Measurements from ENCODE around the gene COMMD1. TPM values are rescaled to one million over a fixed set of nuclear protein-coding genes. Genes with fewer than 3 reads are reported as not detected.
A peak's percentile ranks its signal among the peaks of the same experiment; 100 is the strongest.

The COMMD1 gene
- total RNA-seq, 2 experiments from 2014 or later, result 11.5 to 13.2 TPM

- no peak overlapping the region for H3K4me3 ChIP-seq (ENCODE audit: low read length)
- Mint-ChIP-seq H3K27me3 (no peaks in the 10 kb centered on the region), H3K9me3 (no peaks in the 10 kb centered on the region), H3K27ac (no peak overlapping the region), H3K4me1 (ENCODE audit: low read depth) (peaks cover 20% of the 10 kb centered on the region), H3K4me3 (no peak overlapping the region), H3K36me3 (ENCODE audit: low read depth) (no peaks in the 10 kb centered on the region)
- DNase-seq, result no peak
- H3K4me1 ChIP-seq (ENCODE audit: insufficient read depth, low read length), result no peaks in the 10 kb centered on the region
- intact Hi-C loops (cut with DNase I, micrococcal nuclease), result no loop called here
- no peaks in the 10 kb centered on the region for H3K9me3 ChIP-seq (ENCODE audit: control insufficient read depth in 1 of 2, insufficient read depth in 1 of 2, low read length in 2 of 2)
- no peak for ATAC-seq (ENCODE audit: poor library complexity)
- no peak for TF ChIP-seq CTCF (IDR thresholded peaks at IDR 0.05)
- H3K27me3 ChIP-seq (ENCODE audit: control insufficient read depth in 1 of 2, insufficient read depth in 2 of 2, low read length in 2 of 2), result no peaks in the 10 kb centered on the region
- no peaks in the 10 kb centered on the region for H3K36me3 ChIP-seq (ENCODE audit: insufficient read depth, low read length)
- POLR2A ChIA-PET, result no interaction called here
- H3K27ac ChIP-seq (ENCODE audit: low read depth in 1 of 2, low read length in 2 of 2), result no peak overlapping the region
- CTCF ChIA-PET, result no interaction called here
Observed at GRCh38 chr2:62036229-62036628, 130.8 kb downstream of the COMMD1 start.

- Histone ChIP-seq H3K4me1 (ENCODE audit: insufficient read depth, low read length) (no peaks in the 10 kb centered on the region), H3K9me3 (ENCODE audit: control insufficient read depth in 1 of 2, insufficient read depth in 1 of 2, low read length in 2 of 2) (peaks cover 0 to 2% of the 10 kb centered on the region in 2 experiments), H3K4me3 (ENCODE audit: low read length) (no peak overlapping the region), H3K27me3 (ENCODE audit: control insufficient read depth in 1 of 2, insufficient read depth in 2 of 2, low read length in 2 of 2) (no peaks in the 10 kb centered on the region), H3K27ac (ENCODE audit: low read depth in 1 of 2, low read length in 2 of 2) (no peak overlapping the region), H3K36me3 (ENCODE audit: insufficient read depth, low read length) (no peaks in the 10 kb centered on the region)
- CTCF ChIA-PET, result no interaction called here
- POLR2A ChIA-PET, result no interaction called here
- no peak for DNase-seq
- no peak overlapping the region for H3K4me3 Mint-ChIP-seq
- no peak for TF ChIP-seq CTCF (IDR thresholded peaks at IDR 0.05)
- no peaks in the 10 kb centered on the region for H3K36me3 Mint-ChIP-seq (ENCODE audit: low read depth)
- ATAC-seq (ENCODE audit: poor library complexity), result no peak
- H3K27ac Mint-ChIP-seq, result no peak overlapping the region
- H3K27me3 Mint-ChIP-seq, result no peaks in the 10 kb centered on the region
- intact Hi-C loops (cut with DNase I, micrococcal nuclease), result no loop called here
- no peaks in the 10 kb centered on the region for H3K9me3 Mint-ChIP-seq
- H3K4me1 Mint-ChIP-seq (ENCODE audit: low read depth), result peaks cover 20% of the 10 kb centered on the region
Observed at GRCh38 chr2:62036761-62037250, 131.3 kb downstream of the COMMD1 start.

GRCh38 chr2:62038975-62039771 is 133.7 kb downstream of the COMMD1 start:
- H3K27me3 ChIP-seq (ENCODE audit: control insufficient read depth in 1 of 2, insufficient read depth in 2 of 2, low read length in 2 of 2), result no peaks in the 10 kb centered on the region
- H3K9me3 Mint-ChIP-seq, result no peaks in the 10 kb centered on the region
- ChIA-PET POLR2A (interaction anchor here (1.1 kb wide), 1 partner anchor 16 kb away, joined by 3 read pairs; no protein-coding TSS in a partner anchor), CTCF (no interaction called here)
- no peaks in the 10 kb centered on the region for H3K36me3 ChIP-seq (ENCODE audit: insufficient read depth, low read length)
- DNase-seq (peak in 4 of 14 experiments; percentile 3 to 43 (median 34)), ATAC-seq (ENCODE audit: poor library complexity) (no peak)
- H3K4me3 Mint-ChIP-seq, result no peak overlapping the region
- H3K9me3 ChIP-seq (ENCODE audit: control insufficient read depth in 1 of 2, insufficient read depth in 1 of 2, low read length in 2 of 2), result peaks cover 0 to 6% of the 10 kb centered on the region in 2 experiments
- peaks cover 20% of the 10 kb centered on the region for H3K4me1 Mint-ChIP-seq (ENCODE audit: low read depth)
- no peak overlapping the region for H3K4me3 ChIP-seq (ENCODE audit: low read length)
- H3K36me3 Mint-ChIP-seq (ENCODE audit: low read depth), result peaks cover 14% of the 10 kb centered on the region
- no peaks in the 10 kb centered on the region for H3K27me3 Mint-ChIP-seq
- H3K27ac Mint-ChIP-seq, result peak overlapping the region; percentile 24
- intact Hi-C loops (cut with DNase I, micrococcal nuclease), result no loop called here
- TF ChIP-seq CTCF (IDR thresholded peaks at IDR 0.05), result no peak
- H3K27ac ChIP-seq (ENCODE audit: low read depth in 1 of 2, low read length in 2 of 2), result no peak overlapping the region
- no peaks in the 10 kb centered on the region for H3K4me1 ChIP-seq (ENCODE audit: insufficient read depth, low read length)
